Stimulated activated naive CD4-positive, alpha-beta T cell treated with Interleukin-2 at 50 U/mL for 16 hours (primary cell): Measurements from ENCODE around the gene SLC4A2.

Source experiments
- DNase-seq: peaks from one replicate; lab custom pipeline; 2025; lab: John Stamatoyannopoulos, UW

The SLC4A2 gene

GRCh38 chr7:151043959-151044358, 15.4 kb upstream of the SLC4A2 start:
- DNase-seq = no peak

DNA sequence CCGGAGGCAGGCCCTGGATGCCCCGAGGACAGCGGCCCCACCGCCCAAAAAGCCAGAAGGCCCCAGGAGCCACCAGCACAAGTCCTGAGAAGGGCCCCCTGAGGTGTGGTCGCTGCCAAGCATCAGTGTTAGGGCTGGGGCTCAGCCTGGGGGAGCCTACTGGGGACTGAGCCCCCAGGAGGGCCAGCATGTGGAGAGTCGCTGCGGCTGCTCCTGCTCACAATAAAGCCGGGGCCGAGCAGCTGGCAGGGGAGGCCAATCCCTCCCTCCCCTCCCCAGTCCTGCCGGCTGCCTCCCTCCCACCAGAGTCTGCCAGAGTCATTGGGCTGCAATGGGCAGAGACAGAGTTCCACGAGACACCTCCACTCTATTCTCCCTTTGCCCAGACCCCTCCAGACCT, 14.1 kb upstream of the SLC4A2 start:
- no peak for DNase-seq

- no peak for DNase-seq
Observed at GRCh38 chr7:151045967-151046366, 13.4 kb upstream of the SLC4A2 start.

GRCh38 chr7:151046603-151047573, 12.5 kb upstream of the SLC4A2 start:
- no peak for DNase-seq

DNA sequence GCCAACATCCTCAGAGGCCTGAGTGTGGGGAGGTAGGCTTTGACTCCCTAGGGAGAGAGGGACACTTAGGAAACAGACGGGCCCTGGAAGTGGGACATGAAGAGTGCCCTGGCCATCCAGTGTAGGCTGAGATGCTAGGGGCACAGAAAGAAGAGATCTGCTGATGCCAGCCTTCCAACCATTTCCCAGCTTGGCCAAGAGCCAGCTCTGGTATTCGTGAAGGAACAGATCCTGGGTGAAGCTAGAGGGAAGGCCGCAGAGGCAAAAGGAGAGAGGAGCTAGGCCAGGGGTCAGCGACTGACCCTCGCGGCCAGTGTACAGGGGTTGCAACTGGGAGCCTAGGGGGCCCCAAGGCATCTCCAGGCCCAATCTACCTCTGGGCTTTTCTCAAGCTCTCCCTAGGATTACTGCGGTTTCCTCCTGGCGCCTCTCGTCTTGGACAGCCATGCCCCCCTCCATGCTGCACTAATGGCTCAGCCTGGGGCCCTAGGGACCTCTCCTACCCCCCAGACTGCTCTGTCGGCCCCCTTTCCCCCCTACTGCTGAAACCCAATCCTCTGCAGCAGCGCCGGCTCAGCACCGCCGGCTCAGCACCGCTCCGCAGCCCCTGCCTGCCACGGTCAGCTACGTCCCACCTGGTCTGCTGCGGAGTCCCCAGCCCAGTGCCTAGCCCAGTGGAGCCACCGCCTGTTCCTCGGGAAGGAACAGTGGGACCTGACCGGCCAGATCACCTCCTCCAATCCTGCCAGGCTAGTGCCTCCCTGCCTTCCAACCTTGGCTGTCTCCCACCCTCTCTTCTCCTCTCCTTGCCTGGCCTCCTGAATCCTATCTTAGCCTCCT, 11.2 kb upstream of the SLC4A2 start, which contains the start of gene ASIC3:
Gene ASIC3, plus strand, starts transcription at position 556 of the 840 bp plus-strand sequence. CDS start 355 bp downstream, outside the sequence.
- no peak for DNase-seq

GRCh38 chr7:151048911-151049463, 10.4 kb upstream of the SLC4A2 start:
- DNase-seq = no peak

DNA sequence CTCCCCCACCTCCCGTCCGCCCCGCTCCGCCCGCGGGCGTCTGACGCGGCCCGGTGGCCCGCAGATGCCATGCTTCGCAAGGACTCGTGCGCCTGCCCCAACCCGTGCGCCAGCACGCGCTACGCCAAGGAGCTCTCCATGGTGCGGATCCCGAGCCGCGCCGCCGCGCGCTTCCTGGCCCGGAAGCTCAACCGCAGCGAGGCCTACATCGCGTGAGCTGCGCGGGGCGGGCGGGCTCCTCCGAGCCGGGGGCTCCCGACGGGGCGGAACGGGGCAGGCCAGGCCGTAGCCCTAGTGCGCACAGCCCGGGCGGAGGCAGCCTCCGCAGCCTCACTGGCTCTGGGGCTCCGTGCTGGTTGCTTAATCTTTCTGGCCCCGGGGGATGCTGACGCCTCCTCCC, 8.3 kb upstream of the SLC4A2 start:
- DNase-seq = peak; percentile 25

DNA sequence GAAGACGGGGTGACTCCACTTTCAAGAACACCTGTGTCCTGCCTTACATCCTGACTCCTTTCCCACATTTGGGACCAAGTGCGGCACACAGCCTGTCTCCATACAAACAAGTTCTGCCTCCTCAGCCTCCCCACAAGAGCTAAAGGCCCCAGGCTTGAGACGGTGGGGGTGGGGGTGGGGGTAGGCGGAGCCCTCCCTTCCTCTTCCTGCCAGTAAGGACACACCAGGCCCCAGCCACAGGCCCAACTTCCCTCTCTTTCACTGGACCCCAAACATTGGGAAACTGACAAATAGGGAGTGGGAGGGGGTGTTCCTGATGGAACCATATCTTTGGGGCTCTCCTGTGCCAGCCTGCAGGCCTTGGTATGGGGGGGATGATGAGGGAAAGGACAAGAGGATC, 6.3 kb upstream of the SLC4A2 start:
- no peak for DNase-seq

GRCh38 chr7:151053751-151054150, 5.6 kb upstream of the SLC4A2 start:
- no peak for DNase-seq

DNA sequence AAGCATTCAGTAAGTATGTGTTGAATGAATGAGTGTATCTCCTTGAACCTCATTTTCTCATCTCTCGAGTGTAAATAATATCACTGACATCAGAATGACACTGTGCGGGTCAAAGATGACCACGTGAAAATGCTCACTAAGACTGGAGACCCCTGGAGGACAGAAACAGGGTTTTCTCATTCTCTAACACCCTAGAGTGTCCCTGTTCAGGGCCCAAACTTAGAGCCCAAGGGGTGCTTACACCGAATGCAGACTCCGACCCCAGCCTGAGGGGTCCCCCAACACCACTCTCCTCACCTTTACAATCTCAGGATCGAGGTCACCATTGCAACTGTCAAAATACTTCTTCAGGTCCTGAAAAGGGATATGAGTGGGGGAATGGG, 3.1 kb upstream of the SLC4A2 start:
- no peak for DNase-seq

- DNase-seq = no peak
Observed at GRCh38 chr7:151056666-151057505, 2.5 kb upstream of the SLC4A2 start.

GRCh38 chr7:151057506-151057988, 1.8 kb upstream of the SLC4A2 start, which contains the start of gene CDK5:
Gene CDK5 (minus strand): TSS chr7:151057897. CDS start chr7:151057848, 49 bp downstream.
- DNase-seq = no peak

DNA sequence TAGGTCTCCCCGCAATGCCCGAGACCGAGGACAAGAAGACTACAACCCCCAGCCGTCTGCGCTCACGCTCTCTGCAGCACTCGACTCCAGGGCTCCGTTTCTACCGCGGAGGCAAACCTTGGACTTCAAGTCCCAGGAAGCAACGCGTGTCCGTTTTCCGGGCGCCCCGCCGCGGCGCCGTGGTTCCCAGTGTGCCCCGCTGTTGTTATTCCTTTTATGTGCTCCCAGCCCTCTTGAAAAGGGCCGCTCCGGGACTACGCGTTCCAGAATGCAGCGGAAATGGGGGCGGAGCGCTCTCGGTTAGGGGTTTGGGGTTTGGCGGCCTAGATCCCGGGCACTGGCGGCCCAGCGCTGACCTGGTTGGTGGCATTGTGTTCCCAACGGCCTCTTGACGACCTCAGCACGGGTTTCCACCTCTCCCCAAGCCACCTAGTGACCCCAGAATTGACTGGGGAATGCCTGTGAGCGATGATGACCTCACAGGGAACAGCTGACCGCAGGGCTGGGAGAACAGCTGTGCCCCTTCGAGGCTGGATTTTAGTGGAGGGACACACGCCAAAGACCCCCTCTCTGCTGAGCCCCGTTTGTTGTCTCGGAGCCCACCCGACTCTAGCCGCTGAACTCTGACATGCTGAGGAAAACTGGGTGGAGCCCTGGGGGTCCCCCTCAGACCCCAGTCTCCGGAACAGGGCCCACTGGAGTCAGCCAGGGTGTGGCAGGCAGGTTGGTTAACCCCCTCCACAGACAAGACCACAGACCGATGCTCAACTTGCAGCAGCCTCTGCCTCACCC, 1.2 kb upstream of the SLC4A2 start:
- peak; percentile 98 for DNase-seq

DNA sequence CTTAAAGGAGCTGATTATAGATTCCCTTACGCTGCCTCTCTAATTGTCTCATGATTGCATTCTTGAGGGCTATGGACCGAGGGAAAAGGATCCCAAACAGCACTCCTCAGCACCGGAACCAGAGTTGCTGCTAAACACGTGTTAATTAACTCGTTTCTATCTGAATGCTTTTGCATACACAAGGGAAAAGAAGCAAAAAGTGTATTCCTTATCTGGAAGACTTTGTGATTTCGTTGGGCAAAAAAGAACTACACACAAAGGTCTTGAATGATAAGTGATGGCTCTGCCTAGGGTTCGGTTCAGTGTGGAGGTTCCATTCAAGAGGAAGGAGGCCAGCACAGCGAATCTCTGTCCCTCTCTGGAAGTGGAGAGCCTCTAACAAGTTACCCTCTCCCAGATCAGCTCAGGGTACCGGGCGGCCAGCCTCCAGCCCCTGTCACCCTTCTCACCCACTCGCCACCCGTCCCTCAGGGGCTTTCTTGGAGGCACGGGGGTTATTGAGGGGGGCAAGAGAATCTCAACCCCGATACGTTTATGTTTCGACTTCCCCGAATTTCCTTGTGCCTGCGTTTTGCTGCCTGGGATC, 515 bp upstream of the SLC4A2 start:
- no peak for DNase-seq

DNA sequence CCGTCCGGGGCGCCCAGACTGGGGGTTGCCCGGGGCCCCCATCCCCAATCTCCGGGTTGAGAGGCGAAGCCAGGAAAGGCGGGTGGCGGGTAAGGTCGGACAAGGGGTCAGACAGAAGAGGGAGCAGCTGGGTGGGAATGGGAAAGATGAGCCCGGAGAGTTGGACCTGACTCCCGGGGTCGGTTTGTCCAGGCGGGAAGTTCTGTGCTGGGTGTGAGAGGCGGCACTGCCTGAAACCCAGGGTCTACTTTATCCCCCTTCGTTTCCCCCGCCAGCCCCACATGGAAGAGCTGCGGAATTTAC, 675 bp downstream of the SLC4A2 start:
- no peak for DNase-seq

GRCh38 chr7:151060416-151061212, 1.2 kb downstream of the SLC4A2 start:
- no peak for DNase-seq

DNA sequence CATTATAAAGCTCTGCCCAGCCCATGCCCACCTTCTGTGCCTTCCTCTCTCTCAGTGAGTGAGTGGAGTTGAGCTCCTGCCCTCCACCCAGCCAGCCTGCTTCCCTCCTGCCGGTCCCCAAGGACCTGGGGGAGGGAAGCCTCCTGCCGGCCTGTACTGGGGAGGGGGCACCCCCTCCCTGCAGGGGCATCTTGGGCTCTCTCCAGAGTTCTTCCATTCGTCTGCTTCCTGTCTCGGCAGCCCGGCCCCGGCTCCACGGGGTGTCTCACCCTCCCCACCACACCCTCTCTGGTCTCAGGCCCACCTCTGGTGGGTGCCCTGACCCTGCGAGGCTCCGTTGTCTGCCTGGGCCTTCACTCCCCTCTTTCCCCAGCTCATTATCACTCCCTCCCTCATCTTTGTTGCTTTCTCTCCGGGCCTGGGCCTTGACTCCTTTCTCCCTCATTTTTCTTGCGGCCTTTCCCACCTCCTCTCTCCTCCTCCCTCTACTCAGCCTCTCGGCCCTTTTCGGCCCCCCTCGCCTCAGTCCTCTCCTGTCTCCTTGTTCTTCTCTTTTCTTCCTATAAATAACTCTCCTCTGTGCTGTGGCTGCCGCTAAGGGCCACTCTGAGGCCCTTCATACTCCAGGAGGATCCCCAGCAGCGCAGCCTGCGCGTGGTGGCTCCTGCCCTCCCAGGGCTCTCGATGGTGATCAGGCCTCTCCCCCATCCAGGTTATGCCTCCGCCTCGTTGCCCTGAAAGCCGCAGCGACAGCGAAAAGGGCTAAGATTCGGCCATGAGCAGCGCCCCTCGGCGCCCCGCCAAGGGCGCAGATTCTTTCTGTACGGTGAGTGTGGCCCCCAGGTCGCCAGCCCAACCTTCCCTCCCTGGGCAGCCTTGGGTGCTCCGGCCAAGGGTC, 2.1 kb downstream of the SLC4A2 start:
- no peak for DNase-seq

- no peak for DNase-seq
Observed at GRCh38 chr7:151062111-151062398, 2.7 kb downstream of the SLC4A2 start.
